ENCODE results near the gene ESPNL.

The ESPNL gene

DNA sequence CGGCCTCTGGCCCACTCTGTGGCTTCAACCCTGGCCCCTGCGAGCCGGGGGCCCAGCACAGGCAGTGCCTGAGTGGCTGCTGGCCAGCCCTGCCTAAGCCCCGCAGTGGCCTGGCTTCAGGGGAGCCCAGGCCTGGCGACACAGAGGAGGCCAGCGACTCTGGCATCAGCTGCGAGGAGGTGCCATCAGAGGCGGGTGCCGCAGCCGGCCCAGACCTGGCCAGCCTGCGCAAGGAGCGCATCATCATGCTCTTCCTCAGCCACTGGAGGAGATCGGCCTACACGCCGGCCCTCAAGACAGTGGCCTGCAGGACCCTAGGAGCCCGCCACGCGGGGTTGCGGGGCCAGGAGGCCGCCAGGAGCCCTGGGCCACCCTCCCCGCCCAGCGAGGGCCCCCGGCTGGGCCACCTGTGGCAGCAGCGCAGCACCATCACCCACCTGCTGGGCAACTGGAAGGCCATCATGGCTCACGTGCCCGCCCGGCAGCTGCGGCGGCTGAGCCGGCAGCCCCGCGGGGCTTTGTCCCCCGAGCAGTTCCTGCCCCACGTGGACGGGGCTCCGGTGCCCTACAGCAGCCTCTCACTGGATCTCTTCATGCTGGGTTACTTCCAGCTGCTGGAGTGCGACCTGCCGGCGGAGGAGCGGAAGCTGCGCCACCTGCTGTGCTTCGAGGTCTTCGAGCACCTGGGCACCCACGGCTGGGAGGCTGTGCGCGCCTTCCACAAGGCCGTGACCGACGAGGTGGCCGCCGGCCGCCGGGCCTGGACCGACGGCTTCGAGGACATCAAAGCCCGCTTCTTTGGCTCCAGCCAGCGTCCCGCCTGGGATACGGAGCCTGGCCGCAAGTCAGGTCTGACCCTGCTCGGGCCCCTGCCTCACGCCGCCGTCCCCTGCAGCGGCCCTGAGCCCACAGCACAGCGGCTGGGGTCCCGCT is 30.8 kb downstream of the ESPNL start:
- no peak for DNase-seq

DNA sequence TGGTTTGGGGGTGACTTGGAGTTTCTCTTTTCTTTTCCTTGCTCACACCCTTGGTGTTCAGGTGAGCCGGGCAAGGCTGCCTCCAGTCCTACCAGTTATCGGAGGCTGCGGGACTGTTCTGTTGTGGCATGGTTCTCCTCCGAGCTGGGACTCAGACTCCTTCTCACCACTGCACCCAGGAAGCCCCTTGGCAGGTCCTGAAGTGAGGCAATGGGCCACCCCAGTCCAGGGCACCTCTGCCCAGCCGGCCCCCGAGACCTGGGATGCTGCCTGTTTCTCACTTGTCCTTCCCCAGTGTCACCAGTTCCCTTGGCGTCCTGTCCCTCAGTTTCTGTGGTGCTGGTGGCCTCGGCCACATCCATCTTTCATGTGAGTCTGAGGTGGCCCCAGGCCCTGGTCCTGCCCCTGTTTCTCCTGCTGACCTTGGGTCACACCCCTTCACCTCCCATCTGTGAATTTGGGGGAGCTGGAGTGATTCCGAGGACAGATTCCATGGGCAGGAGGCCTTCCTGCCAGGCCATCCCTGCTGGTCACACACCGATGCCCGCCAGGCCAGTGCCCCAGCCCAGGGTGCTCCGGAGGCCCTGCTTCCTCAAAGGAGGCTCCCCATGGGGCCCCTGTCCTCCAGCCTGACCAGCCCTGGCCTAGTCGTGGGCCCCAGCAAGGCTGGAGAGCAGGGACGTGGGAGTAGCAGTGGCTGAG is 31.8 kb downstream of the ESPNL start:
- no peak for DNase-seq

DNA sequence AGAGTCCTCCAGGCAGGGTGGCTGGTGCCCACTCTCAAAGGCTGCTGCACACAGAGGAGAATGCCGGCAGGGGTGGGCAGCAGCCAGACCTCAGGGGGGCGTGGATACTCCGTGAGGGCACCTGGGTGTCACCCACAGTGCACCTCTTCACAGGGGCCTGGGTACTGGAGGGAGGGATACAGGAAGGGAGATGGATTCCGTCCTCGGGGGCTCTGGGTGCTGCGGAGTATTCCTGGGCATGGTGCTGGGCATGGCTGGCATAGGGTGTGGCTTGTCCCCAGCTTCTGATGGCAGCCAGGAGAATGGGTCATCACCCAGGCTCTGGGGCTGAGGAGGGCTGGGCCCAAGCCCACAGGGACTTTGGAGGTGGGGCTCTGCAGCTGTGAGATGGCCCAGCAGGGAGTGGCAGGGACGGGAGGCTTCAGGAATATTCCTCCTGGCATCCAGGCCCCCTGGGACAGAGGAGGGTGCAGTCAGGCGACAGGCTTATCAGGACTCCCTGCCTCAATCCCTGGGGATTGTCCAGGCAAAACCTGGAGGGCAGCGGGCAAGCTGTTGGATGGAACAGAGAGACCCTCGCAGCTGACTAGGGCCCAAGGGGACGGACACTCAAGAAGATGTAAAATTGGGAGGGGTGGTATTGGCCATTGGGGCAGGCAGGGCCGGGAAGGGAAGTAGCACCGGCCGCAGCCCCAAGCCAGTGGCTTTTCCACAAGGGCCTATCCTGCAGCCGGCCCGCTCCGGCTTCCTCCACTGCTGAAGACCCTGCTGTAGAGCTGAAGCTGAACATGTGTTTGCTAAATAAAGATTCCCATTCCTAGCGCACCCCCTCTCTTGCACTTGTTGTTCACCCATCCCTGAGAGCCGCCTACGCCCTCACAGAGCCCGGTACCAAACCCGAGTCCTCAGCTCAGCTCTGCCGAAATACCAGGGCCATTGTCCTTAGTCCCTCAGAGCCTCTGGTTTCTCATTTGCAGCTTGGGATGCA is 32.6 kb downstream of the ESPNL start:
- no peak for DNase-seq

DNA sequence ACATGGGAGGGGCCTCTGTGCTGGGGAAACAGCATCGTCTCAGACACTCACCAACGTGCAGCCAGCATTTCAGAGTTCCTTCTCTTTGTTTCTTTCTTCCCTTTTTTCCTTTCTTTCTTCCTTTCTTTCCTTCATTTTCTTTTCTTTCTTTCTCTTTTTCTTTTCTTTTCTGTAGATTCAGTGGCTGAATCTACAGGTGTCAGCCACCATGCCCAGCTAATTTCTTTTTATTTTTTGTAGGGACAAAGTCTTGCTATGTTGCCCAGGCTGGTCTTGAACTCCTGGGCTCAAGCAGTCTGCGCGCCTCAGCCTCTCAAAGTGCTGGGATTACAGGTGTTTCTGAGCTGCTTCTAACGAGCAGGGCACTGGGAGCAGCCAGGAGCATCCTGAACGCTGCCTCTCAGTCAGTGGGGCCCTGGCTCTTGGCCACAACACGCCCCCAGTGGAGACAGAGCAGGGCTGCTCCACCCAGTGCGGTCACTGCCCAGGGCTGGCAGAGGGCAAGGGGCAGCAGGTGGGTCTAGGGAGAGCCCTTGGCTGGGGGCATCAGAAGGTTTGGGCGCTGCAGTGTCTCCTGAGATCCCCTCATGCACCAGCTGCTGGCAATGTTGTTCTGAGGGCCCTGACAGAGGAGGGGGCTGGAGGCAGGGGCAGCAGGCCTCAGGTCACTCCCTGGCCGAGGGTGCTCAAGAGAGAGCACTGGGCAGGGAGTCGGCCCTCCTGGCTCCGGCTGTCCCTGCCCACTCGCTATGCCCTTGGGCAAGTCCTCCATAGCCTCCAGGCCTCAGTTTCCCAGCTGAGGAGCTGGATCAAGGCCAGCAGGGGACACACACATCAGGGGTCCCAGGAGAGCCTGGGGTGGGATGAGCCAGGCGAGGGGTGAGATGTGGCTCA is 33.6 kb downstream of the ESPNL start:
- no peak for DNase-seq

DNA sequence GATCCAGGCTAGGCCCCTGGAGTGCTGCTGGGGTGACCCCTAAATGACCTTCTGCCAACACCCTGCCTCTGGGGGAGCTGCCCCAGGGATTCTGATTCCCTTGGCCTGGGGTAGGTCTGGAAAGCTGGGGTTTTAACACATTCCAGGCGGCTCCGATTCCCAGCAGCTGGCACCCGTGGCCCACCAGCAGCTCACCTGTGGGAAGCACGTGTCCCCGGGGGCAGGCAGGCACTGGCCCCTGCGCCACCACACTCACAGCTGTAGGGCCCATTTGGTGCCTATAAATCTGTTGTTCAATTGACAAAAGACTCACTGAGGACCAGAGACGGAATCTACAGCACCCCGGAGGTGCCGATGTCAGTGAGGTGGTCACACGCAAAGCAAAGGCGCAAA is 34.2 kb downstream of the ESPNL start:
- DNase-seq, result no peak

DNA sequence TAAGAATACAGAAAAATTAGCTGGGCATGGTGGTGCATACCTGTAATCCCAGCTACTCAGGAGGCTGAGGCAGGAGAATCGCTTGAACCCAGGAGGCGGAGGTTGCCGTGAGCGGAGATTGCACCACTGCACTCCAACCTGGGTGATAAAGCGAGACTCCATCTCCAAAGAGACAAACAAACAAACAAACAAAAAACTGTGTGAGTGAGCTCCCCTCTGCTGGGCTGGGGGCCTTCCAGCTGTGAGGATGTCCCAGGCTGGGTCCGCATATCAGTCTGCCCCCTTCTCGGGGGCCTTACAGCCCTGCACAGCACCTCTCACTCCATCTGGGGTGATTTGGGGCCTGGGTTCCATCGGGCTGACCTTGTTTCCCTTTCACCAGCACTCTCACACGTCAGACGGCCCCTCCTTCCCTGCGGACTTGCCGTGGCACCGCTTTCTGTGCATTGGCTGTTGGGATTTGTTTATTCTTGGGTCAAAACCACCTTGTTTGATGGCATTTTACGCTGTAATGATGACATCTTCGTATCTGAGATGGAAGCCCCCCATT is 35.5 kb downstream of the ESPNL start:
- DNase-seq, result no peak

DNA sequence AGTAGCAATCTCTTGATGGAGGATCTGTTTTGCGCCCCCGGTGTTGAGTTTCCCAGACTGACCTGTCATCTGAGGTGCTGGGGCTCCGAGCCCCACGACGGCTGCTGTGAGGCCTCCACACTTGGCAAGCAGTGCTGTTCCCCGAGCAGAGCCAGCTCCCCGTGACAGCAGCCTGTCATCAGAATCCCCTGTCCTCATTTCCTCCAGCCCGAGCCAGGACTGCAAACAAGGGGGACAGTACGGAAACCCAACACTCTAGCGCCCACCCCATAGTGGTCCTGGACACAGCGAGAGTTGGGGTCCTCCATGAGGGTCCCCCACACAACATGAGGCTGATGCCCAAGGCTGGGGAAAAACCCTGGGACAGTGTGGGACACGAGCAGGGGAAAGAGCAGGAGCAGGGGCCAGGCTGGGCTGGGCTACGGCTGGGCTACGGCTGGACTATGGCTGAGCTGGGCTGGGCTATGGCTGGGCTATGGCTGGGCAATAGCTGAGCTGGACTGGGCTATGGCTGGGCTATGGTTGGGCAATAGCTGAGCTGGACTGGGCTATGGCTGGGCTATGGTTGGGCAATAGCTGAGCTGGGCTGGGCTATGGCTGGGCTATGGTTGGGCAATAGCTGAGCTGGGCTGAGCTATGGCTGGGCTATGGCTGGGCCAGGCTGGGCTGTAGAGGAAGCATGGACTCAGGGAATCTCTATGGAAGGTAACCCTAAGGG is 36.8 kb downstream of the ESPNL start:
- DNase-seq, result peak; percentile 53

DNA sequence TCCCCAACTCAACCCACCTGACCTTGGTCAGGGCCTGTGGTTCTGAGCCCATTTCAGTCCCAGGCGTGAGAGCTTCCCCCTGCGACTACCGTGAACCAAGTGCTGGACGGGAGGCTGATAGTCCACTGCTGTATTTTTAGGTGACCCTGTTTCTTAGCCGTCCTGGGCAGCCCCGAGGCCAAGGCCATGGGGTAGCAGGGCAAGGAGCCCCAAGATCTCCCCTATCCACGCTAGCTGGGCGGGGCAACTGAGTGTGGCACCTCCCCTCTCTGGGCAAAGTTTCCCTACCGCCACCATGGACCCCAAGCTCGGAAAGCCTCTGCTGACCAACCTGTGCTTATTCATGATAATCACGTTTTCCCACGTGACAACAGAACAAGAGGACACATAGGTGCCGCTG is 37.7 kb downstream of the ESPNL start:
- no peak for DNase-seq

DNA sequence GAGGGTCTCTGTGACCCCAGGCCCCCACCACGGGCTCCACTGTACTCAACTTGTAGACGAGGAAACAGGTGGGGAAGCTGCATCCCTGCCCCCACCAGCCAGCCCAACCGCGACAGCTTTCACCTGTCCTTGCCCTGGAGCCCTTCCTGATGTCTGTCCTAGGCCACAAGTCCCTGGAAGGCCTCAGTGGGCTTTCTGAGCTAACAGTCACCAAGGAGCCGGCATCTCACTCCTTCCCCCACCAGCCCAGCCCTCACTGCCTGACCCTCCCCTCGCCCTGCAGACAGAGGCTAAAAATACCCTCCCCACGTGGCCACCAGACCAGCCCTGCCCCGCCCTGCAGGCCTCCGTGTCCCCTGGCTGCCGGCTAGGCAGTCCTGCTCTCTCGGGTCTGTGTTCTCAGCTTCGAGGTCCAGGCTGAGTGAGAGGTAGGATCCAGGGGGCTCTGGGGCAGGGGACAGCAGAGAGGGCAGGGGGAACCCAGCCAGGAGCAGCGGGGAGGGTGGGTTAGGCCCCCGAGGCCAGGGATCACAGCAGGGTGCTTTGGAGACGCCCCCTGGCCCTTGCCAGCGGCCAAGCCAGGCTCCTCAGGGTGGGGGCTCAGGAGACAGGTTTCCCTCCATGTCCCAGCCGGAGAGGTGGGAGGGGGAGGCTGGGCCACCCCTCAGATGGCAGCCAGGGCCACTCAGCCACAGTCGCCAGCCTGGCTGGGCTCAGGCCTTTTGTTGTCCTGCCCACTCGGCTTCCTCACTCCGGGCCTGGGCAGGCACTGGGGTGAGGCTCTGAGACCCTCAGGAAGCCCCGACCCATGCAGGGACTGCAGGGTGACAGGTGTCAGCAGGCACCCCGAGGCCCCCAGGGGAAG is 38.4 kb downstream of the ESPNL start, which contains the start of gene KLHL30:
KLHL30 (plus strand) TSS at position 338 of the 865 bp plus-strand sequence. CDS start 2,087 bp downstream, outside the sequence.
- DNase-seq, result no peak

DNA sequence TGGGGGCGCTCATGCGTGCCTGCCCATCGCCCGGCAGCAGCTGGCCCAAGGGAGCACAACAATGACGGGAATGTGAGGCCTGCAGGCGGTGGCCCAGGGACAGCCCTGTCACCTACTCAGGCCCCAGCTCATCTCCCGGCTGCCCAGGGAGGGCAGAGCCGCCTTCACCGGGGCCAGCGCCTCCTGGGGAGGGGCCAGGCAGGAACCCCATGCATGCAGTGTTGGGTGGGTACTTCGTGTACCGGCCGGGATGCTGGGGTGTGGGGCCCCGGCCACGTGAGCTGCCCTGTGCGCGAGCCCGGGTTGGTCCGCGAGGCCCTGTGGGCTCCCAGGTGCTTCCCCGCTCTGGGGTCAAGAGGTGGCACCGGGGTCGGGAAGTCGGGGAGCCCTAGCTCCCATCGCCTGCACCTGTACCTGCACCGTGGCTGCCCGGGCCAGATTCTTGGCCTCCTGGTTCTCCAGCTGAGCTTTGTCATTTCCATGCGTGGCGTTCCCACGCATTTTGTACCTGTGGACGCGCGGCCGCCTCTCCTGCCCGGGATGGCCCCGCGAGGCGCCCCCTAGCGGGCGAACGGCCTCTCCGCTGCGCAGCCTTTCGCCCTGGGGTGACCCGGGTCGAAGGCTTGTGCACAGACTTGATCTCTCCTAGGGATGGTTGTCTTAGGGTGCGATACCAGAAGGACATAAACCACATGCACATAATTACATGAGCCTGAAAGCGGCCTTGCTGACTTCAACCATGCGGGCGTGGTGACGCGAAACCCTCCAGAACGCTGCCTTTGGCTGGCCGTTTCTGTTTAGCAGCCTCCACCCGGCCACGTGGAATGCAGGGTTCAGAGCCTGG is 39.3 kb downstream of the ESPNL start:
- no peak for DNase-seq

DNA sequence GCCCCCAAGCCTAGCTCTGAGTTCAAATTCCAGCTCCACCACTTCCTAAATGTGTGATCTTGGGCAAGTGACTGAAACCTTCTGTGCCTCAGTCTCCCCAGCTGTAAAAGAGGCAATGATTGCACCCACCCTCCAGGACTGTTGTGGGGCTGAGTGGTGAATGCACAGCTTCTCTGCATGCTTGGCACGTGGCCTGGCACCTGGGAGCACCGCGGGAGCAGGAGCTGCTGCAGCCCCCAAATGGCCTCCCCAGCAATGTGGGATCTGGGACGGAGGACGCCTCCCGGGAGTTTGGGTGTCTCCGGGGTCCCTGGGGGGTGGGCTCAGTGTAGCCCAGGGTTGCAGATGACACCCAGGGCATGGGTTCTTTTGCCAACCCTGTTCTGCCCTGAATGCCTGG is 39.9 kb downstream of the ESPNL start:
- DNase-seq, result no peak

DNA sequence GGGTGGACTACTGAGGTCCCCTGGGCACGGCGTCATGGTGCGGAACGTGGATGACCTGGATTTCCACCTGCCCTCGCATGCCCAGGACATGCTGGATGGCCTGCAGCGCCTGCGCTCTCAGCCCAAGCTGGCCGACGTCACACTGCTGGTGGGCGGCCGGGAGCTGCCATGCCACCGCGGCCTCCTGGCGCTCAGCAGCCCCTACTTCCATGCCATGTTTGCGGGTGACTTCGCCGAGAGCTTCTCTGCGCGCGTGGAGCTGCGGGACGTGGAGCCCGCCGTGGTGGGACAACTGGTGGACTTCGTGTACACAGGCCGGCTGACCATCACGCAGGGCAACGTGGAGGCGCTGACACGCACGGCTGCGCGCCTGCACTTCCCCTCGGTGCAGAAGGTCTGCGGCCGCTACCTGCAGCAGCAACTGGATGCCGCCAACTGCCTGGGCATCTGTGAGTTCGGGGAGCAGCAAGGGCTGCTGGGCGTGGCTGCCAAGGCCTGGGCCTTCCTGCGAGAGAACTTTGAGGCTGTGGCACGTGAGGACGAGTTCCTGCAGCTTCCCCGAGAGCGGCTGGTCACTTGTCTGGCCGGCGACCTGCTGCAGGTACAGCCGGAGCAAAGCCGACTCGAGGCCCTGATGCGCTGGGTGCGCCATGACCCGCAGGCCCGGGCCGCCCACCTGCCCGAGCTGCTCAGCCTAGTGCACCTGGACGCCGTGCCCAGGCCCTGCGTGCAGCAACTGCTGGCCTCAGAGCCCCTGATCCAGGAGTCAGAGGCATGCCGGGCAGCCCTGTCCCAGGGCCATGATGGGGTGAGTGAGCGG is 40.8 kb downstream of the ESPNL start:
- no peak for DNase-seq

DNA sequence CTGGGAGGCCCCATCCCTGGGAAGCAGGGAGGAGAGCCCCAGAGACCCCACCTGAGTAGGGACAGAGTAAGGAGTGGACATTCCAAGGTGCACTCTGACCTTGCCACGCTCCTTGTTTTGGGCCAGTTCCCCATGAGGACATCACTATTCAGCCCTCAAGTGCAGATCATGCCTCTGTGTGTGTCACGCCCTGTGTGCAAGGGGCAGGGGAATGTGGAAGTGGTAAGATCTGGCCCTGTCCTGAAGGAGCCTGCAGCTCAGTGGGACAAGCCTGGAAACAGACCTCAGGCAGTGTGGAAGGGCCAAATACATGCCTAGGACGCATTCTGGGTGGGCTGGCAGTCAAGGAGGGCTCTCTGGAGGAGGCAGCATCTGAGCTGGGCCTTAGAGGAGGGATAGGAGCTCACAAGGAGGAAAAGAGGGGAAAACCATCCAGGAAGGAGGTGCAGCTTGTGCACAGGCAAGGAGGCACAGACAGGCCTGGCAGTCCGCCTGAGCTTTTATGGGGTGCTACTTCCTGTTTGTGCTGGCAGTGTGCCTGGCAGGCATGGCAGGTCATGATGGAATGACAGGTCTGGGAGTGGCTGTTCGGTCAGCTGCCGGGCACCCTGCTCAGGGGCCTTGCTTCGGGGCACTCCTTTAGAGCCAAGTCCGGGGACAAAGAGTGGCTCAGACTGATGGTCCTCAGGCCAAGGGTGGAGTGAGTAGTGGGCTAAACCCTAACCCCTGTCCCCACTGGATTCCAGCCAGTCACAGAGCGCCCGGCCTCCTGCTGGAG is 41.6 kb downstream of the ESPNL start:
- DNase-seq, result no peak

DNA sequence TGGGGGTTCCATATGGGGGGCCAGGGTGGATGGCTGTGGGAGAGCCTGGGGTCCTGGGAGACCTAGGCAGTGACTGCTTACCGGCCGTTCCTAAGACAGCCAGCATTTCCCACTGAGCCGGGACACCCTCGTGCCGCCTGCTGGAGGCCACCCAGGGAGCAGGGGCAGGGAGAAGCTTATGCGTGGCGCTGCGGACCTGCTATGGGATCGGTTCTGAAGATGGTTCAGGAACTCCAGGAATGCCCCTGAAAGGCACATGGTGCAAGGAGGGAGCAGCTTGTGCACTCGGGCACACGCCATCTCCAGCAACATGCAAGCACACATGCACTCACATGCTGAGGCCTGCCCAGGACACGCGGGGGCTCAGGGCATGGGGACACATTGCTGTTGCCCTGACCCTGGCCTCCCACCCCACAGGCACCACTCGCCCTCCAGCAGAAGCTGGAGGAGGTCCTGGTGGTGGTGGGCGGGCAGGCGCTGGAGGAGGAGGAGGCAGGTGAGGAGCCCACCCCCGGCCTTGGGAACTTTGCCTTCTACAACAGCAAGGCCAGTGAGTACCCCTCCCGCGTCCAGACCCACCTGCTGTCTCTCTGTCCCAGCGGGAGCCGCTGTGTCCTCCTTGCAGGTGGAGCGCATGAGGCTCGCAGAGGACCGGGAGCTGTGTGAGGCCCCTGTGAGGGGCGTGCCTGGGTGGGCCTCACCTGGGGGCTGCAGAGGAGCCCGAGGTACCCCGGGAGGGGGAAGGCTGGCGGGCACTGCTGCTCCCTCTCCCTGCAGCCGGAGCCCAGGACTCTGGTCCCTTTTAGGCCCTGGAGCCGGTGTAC is 42.5 kb downstream of the ESPNL start:
- DNase-seq, result no peak

DNA sequence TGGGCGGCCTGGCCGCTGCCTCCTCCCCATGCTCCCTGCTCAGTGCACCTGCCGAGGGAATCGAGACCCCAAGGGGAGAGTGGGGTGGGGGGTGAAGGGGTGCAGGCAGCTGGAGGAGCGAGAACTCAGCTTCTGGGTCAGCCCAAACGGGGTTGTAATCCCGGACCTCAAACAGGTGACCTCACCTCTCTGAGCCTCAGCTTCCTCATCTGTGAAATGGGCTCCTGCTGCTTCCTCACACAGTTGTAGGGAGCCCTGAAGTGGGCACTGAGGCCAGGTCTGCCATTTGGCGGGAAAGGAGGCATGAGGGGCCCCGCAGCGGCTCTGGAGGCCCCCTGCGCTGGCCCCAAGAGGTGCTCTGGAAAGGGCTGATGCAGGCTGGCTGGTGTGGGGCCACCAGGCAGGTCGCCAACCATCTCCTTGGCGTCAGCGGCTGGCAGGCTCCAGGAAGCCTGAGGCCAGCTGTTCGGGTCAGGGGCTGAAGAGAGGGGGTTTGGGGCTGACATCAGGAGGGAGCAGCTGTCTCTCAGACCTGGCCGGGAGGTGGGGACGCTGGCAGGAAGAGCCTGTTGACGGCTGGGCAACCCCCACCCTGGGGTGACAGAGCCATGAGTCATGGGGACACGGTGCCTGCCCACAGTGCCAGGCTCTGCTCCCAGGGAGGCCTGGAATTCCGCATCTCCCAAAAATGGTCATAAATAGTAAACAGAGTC is 43.3 kb downstream of the ESPNL start:
- DNase-seq, result peak; percentile 23

Measured in GOT3 (cell line).